AG04449 (cell line): Measurements from ENCODE around the gene DENND11.

Source experiments
- CTCF ChIA-PET: fragments of 350-600 bp; formaldehyde crosslinking; extraction: SDS; loops from one replicate; lab custom pipeline; 2021; ENCODE audit warnings: antibody characterized with exemption; lab: Yijun Ruan, JAX
- POLR2A ChIA-PET: fragments of 400-600, 350-600 bp; formaldehyde crosslinking; extraction: SDS; loops from one replicate; lab custom pipeline; 2020; ENCODE audit warnings: antibody characterized with exemption, inconsistent platforms; lab: Yijun Ruan, JAX
- DNase-seq: peaks from one replicate; pipeline ENCODE4 v3.0.0-alpha.2; 2010; ENCODE audit warnings: low read depth, low spot score
- H3K4me3 ChIP-seq: 2 replicates; pipeline ENCODE4 v1.5.1; 2011; ENCODE audit warnings: low read depth, mild to moderate bottlenecking, control low read depth, low read length
- CTCF ChIP-seq: IDR thresholded peaks from one replicate; pipeline ENCODE4 v1.5.1; 2011; ENCODE audit warnings: mild to moderate bottlenecking, moderate library complexity, low read length, control low read depth, inconsistent platforms; ENCODE audit not compliant: insufficient read depth; ENCODE audit errors: missing control alignments

Gene DENND11

GRCh38 chr7:141699860-141700259 lies 2.1 kb downstream of the DENND11 start:
- POLR2A ChIA-PET: no interaction called here
- DNase-seq: no peak
- H3K4me3 ChIP-seq: no peak overlapping the region
- CTCF ChIA-PET: interaction anchor here (0.9 to 5.5 kb wide), 2 partner anchors 12 to 38 kb away, joined by 3 to 35 read pairs; partner anchors contain the start of gene SSBP1
- TF ChIP-seq CTCF: no peak

- CTCF ChIA-PET: no interaction called here
- no peak for TF ChIP-seq CTCF
- DNase-seq: no peak
- POLR2A ChIA-PET: no interaction called here
- no peak overlapping the region for H3K4me3 ChIP-seq
Observed at GRCh38 chr7:141698247-141699015, 3.5 kb downstream of the DENND11 start.

GRCh38 chr7:141697211-141697871 lies 4.6 kb downstream of the DENND11 start:
- POLR2A ChIA-PET: no interaction called here
- H3K4me3 ChIP-seq: no peak overlapping the region
- no peak for DNase-seq
- CTCF ChIA-PET: no interaction called here
- TF ChIP-seq CTCF: no peak

DNA sequence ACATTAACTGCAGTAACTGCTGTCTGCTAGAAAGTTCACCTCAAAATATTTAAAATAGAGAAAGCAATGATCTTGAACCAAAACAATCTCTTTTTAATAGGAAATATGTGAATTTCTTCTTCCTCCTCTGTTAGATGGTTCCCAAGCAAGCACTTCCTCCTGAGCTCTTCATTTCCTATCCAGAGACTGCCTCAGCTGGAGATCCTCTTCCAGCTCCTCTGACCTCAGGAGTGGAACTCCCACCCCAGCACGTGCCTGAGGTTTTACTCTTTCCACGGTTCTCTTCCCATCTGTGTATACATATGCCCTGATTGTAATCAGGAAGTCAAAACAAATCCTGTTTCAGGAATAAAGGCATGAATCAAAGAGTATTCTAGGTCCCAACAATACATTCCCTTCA lies 5.6 kb downstream of the DENND11 start:
- POLR2A ChIA-PET: no interaction called here
- DNase-seq: no peak
- no peak overlapping the region for H3K4me3 ChIP-seq
- TF ChIP-seq CTCF: no peak
- CTCF ChIA-PET: interaction anchor here (1.0 kb wide), 1 partner anchor 38 kb away, joined by 3 read pairs; no protein-coding TSS in a partner anchor

DNA sequence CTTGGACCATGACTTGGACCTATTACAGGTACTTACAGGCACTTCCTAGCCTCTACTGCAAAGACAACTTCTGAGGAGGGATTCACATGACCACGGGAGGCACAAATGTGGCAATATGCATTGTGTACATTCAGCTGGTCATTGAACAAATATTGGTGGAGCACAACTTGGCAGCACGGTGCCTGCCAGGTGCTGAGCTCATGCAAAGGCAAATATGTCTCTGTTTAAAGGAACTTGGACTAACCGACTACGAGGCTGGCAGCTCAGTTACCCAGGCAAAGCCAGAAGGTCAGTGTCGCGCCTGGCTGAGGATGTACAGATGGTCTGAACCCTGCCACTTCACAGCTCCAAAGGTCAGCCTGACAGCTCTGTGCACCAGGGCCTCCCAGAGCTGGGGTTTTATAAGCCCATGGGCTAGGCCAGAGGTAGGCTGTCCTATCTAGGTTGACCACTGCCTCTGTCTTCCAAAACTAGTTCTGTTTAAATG lies 6.1 kb downstream of the DENND11 start:
- H3K4me3 ChIP-seq: no peak overlapping the region
- no peak for TF ChIP-seq CTCF
- POLR2A ChIA-PET: no interaction called here
- CTCF ChIA-PET: interaction anchor here (1.0 to 1.2 kb wide), 2 partner anchors 12 to 37 kb away, joined by 3 read pairs; no protein-coding TSS in a partner anchor
- DNase-seq: no peak

DNA sequence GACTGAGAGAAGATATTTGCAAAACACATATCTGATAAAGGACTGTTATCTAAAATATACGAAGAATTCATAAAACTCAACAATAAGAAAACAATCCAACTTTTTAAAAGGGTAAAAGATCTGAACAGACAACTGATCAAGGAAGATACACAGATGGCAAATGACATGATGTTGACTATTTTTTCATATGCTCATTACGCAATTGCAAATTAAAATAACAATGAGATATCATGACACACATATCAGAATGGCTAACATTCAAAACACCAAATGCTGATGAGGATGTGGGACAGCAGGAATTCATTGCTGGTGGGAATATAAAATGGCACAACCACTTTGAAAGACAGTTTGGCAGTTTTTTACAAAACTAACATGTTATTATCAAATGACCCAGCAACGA lies 8.9 kb downstream of the DENND11 start:
- CTCF ChIA-PET: no interaction called here
- no peak overlapping the region for H3K4me3 ChIP-seq
- POLR2A ChIA-PET: no interaction called here
- DNase-seq: no peak
- TF ChIP-seq CTCF: no peak
